Measurements from ENCODE around the gene ADAMTSL1.

The ADAMTSL1 gene

GRCh38 chr9:18705796-18706392 is 231.9 kb downstream of the ADAMTSL1 start:
- Histone ChIP-seq H3K4me2 (ENCODE audit: insufficient read depth, low read length) (no peak overlapping the region), H3K4me1 (ENCODE audit: insufficient read depth, low read length) (no peaks in the 10 kb centered on the region), H3K79me2 (ENCODE audit: insufficient read depth, low read length) (no peaks in the 10 kb centered on the region), H3K4me3 (ENCODE audit: low read depth in 1 of 2, low read length in 2 of 2) (no peak overlapping the region), H2AFZ (ENCODE audit: low read depth, low read length) (no peak overlapping the region), H3K9ac (ENCODE audit: low read depth, low read length) (no peak overlapping the region), H3K27me3 (ENCODE audit: insufficient read depth, low read length, poor library complexity) (no peaks in the 10 kb centered on the region), H3K9me3 (ENCODE audit: insufficient read depth, low read length, severe bottlenecking) (no peaks in the 10 kb centered on the region), H3K36me3 (ENCODE audit: insufficient read depth, low read length) (no peaks in the 10 kb centered on the region), H3K27ac (ENCODE audit: low read length) (no peak overlapping the region), H4K20me1 (ENCODE audit: insufficient read depth, low read length) (no peaks in the 10 kb centered on the region)
- no peak for ATAC-seq (ENCODE audit: insufficient read depth, low read depth)
- TF ChIP-seq, protein P1, sequence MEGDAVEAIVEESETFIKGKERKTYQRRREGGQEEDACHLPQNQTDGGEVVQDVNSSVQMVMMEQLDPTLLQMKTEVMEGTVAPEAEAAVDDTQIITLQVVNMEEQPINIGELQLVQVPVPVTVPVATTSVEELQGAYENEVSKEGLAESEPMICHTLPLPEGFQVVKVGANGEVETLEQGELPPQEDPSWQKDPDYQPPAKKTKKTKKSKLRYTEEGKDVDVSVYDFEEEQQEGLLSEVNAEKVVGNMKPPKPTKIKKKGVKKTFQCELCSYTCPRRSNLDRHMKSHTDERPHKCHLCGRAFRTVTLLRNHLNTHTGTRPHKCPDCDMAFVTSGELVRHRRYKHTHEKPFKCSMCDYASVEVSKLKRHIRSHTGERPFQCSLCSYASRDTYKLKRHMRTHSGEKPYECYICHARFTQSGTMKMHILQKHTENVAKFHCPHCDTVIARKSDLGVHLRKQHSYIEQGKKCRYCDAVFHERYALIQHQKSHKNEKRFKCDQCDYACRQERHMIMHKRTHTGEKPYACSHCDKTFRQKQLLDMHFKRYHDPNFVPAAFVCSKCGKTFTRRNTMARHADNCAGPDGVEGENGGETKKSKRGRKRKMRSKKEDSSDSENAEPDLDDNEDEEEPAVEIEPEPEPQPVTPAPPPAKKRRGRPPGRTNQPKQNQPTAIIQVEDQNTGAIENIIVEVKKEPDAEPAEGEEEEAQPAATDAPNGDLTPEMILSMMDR (IDR thresholded peaks at IDR 0.05; ENCODE audit: borderline replicate concordance, extremely low read depth, low read length, poor library complexity, severe bottlenecking): no peak
- no peak for TF ChIP-seq EZH2 (IDR thresholded peaks at IDR 0.05; ENCODE audit: borderline replicate concordance, low read depth, low read length, severe bottlenecking)
- DNase-seq: no peak

DNA sequence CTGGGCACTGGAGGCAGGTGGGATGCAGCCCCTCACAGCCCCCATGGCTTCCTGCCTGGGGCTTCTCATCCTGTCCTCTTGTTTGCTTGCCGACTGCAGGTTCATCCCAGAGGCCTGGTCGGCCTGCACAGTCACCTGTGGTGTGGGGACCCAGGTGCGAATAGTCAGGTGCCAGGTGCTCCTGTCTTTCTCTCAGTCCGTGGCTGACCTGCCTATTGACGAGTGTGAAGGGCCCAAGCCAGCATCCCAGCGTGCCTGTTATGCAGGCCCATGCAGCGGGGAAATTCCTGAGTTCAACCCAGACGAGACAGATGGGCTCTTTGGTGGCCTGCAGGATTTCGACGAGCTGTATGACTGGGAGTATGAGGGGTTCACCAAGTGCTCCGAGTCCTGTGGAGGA is 232.7 kb downstream of the ADAMTSL1 start:
- Histone ChIP-seq H3K79me2 (ENCODE audit: insufficient read depth, low read length) (no peaks in the 10 kb centered on the region), H3K4me2 (ENCODE audit: insufficient read depth, low read length) (no peak overlapping the region), H3K9me3 (ENCODE audit: insufficient read depth, low read length, severe bottlenecking) (no peaks in the 10 kb centered on the region), H3K27me3 (ENCODE audit: insufficient read depth, low read length, poor library complexity) (no peaks in the 10 kb centered on the region), H3K27ac (ENCODE audit: low read length) (no peak overlapping the region), H3K4me3 (ENCODE audit: low read depth in 1 of 2, low read length in 2 of 2) (no peak overlapping the region), H3K4me1 (ENCODE audit: insufficient read depth, low read length) (no peaks in the 10 kb centered on the region), H3K9ac (ENCODE audit: low read depth, low read length) (no peak overlapping the region), H4K20me1 (ENCODE audit: insufficient read depth, low read length) (no peaks in the 10 kb centered on the region), H3K36me3 (ENCODE audit: insufficient read depth, low read length) (no peaks in the 10 kb centered on the region), H2AFZ (ENCODE audit: low read depth, low read length) (no peak overlapping the region)
- ATAC-seq (ENCODE audit: insufficient read depth, low read depth): no peak
- TF ChIP-seq EZH2 (IDR thresholded peaks at IDR 0.05; ENCODE audit: borderline replicate concordance, low read depth, low read length, severe bottlenecking): no peak
- TF ChIP-seq, protein P1 (IDR thresholded peaks at IDR 0.05; ENCODE audit: borderline replicate concordance, extremely low read depth, low read length, poor library complexity, severe bottlenecking): no peak
- DNase-seq: no peak

- H3K4me1 ChIP-seq (ENCODE audit: insufficient read depth, low read length): no peaks in the 10 kb centered on the region
- no peak for DNase-seq
- H3K36me3 ChIP-seq (ENCODE audit: insufficient read depth, low read length): no peaks in the 10 kb centered on the region
- TF ChIP-seq, protein P1 (IDR thresholded peaks at IDR 0.05; ENCODE audit: borderline replicate concordance, extremely low read depth, low read length, poor library complexity, severe bottlenecking): no peak
- no peak for TF ChIP-seq EZH2 (IDR thresholded peaks at IDR 0.05; ENCODE audit: borderline replicate concordance, low read depth, low read length, severe bottlenecking)
- H4K20me1 ChIP-seq (ENCODE audit: insufficient read depth, low read length): no peaks in the 10 kb centered on the region
- no peak overlapping the region for H3K4me2 ChIP-seq (ENCODE audit: insufficient read depth, low read length)
- no peaks in the 10 kb centered on the region for H3K9me3 ChIP-seq (ENCODE audit: insufficient read depth, low read length, severe bottlenecking)
- H3K27me3 ChIP-seq (ENCODE audit: insufficient read depth, low read length, poor library complexity): no peaks in the 10 kb centered on the region
- no peak overlapping the region for H3K27ac ChIP-seq (ENCODE audit: low read length)
- no peak for ATAC-seq (ENCODE audit: insufficient read depth, low read depth)
- no peak overlapping the region for H3K4me3 ChIP-seq (ENCODE audit: low read depth in 1 of 2, low read length in 2 of 2)
- H3K79me2 ChIP-seq (ENCODE audit: insufficient read depth, low read length): no peaks in the 10 kb centered on the region
- H3K9ac ChIP-seq (ENCODE audit: low read depth, low read length): no peak overlapping the region
- H2AFZ ChIP-seq (ENCODE audit: low read depth, low read length): no peak overlapping the region
Measured at GRCh38 chr9:18707061-18707461, 233.1 kb downstream of the ADAMTSL1 start.

Measured in DND-41 (cell line).